NCI-H128 (cell line): ENCODE measurements around the gene HPSE.

Source experiments
- DNase-seq: peaks from one replicate; lab custom pipeline; 2025; ENCODE audit not compliant: unreplicated experiment; lab: John Stamatoyannopoulos, UW

The HPSE gene

GRCh38 chr4:83250687-83251446 is 83.8 kb downstream of the HPSE start:
- no peak for DNase-seq

GRCh38 chr4:83248486-83248885 is 86.2 kb downstream of the HPSE start:
- DNase-seq: no peak

- DNase-seq: no peak
These were observed 87.0 kb downstream of the HPSE start for GRCh38 chr4:83247415-83248357.
